Mesenchymal stem cell (in vitro differentiated cells and primary cell): ENCODE data around the gene ARHGEF7.
A peak's percentile ranks its signal among the peaks of the same experiment; 100 is the strongest.

Source experiments
- DNase-seq: peaks from one replicate; pipeline ENCODE4 v3.0.0-alpha.2; 2013
- H2AFZ ChIP-seq: one replicate; pipeline ENCODE4 v1.6.1; 2013; ENCODE audit warnings: low read depth, mild to moderate bottlenecking, control low read depth, inconsistent platforms, low read length, moderate library complexity
- H2AK5ac ChIP-seq: 2 replicates; pipeline ENCODE4 v1.6.1; 2013; ENCODE audit warnings: low read length, moderate library complexity, mild to moderate bottlenecking, inconsistent platforms; ENCODE audit not compliant: severe bottlenecking
- H2BK120ac ChIP-seq: one replicate; pipeline ENCODE4 v1.6.1; 2013; ENCODE audit warnings: low read depth, mild to moderate bottlenecking, inconsistent platforms, low read length, moderate library complexity
- H2BK12ac ChIP-seq, 2 experiments: one replicate each; pipeline ENCODE4 v1.6.1; 2013; ENCODE audit warnings: inconsistent platforms in 2 of 2, low read length in 2 of 2, mild to moderate bottlenecking in 2 of 2, moderate library complexity in 2 of 2, control low read depth in 1 of 2
- H2BK15ac ChIP-seq: one replicate; pipeline ENCODE4 v1.6.1; 2013; ENCODE audit warnings: mild to moderate bottlenecking, low read depth, inconsistent platforms; ENCODE audit not compliant: poor library complexity, severe bottlenecking
- H2BK5ac ChIP-seq: 2 replicates; pipeline ENCODE4 v1.6.1; 2013; ENCODE audit warnings: low read depth, mild to moderate bottlenecking, low read length, control low read depth, inconsistent platforms; ENCODE audit not compliant: poor library complexity, severe bottlenecking
- H3K14ac ChIP-seq, 2 experiments: one replicate each; pipeline ENCODE4 v1.6.1; 2013; ENCODE audit warnings: inconsistent platforms in 2 of 2, low read length in 2 of 2, control low read depth in 1 of 2, mild to moderate bottlenecking in 1 of 2, moderate library complexity in 1 of 2
- H3K18ac ChIP-seq, 2 experiments: one replicate each; pipeline ENCODE4 v1.6.1; 2013; ENCODE audit warnings: inconsistent platforms in 2 of 2, low read length in 2 of 2, control low read depth in 1 of 2, low read depth in 1 of 2, mild to moderate bottlenecking in 1 of 2
- H3K23ac ChIP-seq, 2 experiments: one replicate each; pipeline ENCODE4 v1.6.1; 2013; ENCODE audit warnings: inconsistent platforms in 2 of 2, low read length in 2 of 2, mild to moderate bottlenecking in 2 of 2, moderate library complexity in 2 of 2, control low read depth in 1 of 2
- H3K27ac ChIP-seq: 2 replicates; pipeline ENCODE4 v1.5.1; 2013; ENCODE audit warnings: mild to moderate bottlenecking, moderate library complexity, low read length, control low read depth, inconsistent platforms; ENCODE audit not compliant: poor library complexity, severe bottlenecking
- H3K27me3 ChIP-seq, 2 experiments: 2 replicates each; pipeline versions ENCODE4 v1.6.1 to v1.7.0; 2013; ENCODE audit warnings: low read length in 2 of 2, mild to moderate bottlenecking in 2 of 2, moderate library complexity in 2 of 2, control low read depth in 1 of 2, inconsistent platforms in 1 of 2; ENCODE audit not compliant: control insufficient read depth in 1 of 2, insufficient read depth in 1 of 2
- H3K36me3 ChIP-seq, 2 experiments: 2 replicates each; pipeline versions ENCODE4 v1.6.1 to v1.7.0; 2013; ENCODE audit warnings: low read length in 2 of 2, control low read depth in 1 of 2, inconsistent platforms in 1 of 2, low read depth in 1 of 2, mild to moderate bottlenecking in 1 of 2; ENCODE audit not compliant: insufficient read depth in 2 of 2, control insufficient read depth in 1 of 2
- H3K4ac ChIP-seq, 2 experiments: one replicate each; pipeline ENCODE4 v1.6.1; 2013; ENCODE audit warnings: inconsistent platforms in 2 of 2, low read length in 2 of 2, mild to moderate bottlenecking in 2 of 2, moderate library complexity in 2 of 2, control low read depth in 1 of 2, low read depth in 1 of 2
- H3K4me1 ChIP-seq: 2 replicates; pipeline ENCODE4 v1.6.1; 2013; ENCODE audit warnings: low read depth, low read length, control low read depth; ENCODE audit not compliant: control insufficient read depth, insufficient read depth
- H3K4me2 ChIP-seq: 2 replicates; pipeline ENCODE4 v1.6.1; 2013; ENCODE audit warnings: low read length, mild to moderate bottlenecking, inconsistent platforms; ENCODE audit not compliant: poor library complexity, severe bottlenecking
- H3K4me3 ChIP-seq, 2 experiments: 2 replicates each; pipeline versions ENCODE4 v1.5.1 to v1.7.0; 2013; ENCODE audit warnings: low read length in 2 of 2, mild to moderate bottlenecking in 2 of 2, control low read depth in 1 of 2, low read depth in 1 of 2; ENCODE audit not compliant: insufficient read depth in 1 of 2
- H3K79me1 ChIP-seq: replicated peaks from 2 replicates; pipeline ENCODE4 v1.6.1; 2013; ENCODE audit warnings: mild to moderate bottlenecking, control low read depth, low read length, inconsistent platforms; ENCODE audit not compliant: poor library complexity, severe bottlenecking
- H3K9ac ChIP-seq: 2 replicates; pipeline ENCODE4 v1.7.0; 2013; ENCODE audit warnings: mild to moderate bottlenecking, low read length, moderate library complexity
- H3K9me3 ChIP-seq: 2 replicates; pipeline ENCODE4 v1.7.0; 2013; ENCODE audit warnings: mild to moderate bottlenecking, low read length; ENCODE audit not compliant: control insufficient read depth
- H4K8ac ChIP-seq: one replicate; pipeline ENCODE4 v1.6.1; 2013; ENCODE audit warnings: inconsistent platforms, mild to moderate bottlenecking, low read length, moderate library complexity
- H4K91ac ChIP-seq: one replicate; pipeline ENCODE4 v1.6.1; 2013; ENCODE audit warnings: mild to moderate bottlenecking, low read length, inconsistent platforms
- WGBS: methylation state at CpG from one replicate; pipeline ENCODE4 v1.1.7; 2013; ENCODE audit warnings: mixed read lengths; 5-methylcytosine and 5-hydroxymethylcytosine counted together

Gene ARHGEF7

DNA sequence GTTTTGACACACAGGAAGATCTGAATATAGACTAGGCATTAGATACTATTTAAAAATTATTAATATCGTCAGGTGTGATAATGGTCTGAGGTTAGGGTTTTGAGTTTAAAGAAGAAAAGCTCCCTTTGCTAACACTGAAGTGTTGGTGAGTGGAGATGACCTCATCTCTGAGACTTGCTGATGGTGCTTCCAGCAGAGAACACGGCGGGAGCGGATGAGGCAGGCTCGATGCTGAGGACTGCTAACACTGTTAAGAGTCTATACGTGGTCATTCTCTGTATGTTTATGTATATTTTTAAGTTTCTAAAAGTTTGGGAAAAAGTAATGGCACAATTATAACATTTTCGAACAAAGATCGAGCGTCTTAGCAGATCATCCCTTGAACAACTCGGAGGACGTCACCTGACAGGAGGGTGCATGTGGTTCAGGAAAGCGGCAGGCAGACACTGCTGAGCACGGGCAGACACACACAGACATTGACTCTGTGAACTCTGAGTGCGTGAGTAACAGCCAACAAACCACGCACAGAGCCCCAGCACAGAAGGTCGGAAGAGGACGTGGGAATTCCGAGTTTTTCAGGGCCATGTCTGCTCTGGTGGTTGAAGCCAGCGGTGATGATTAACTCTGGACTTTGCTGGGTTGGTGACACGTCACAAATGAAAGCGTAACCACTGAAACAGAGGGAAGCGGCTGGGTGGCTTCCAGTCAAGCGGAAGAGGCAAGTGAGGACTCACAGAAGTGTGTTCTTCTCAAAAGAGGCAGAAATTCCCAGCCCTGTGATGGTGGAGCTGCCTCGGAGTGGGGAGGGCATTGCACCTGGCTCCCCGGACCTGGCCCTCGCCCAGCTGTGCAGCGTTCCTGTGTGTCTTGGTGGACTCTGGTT is 113.4 kb downstream of the ARHGEF7 start:
- H2AFZ ChIP-seq, result no peak overlapping the region
- no peak overlapping the region for H3K9ac ChIP-seq
- no peak overlapping the region for H3K4ac ChIP-seq
- H3K36me3 ChIP-seq, result peaks cover 0 to 31% of the 10 kb centered on the region in 2 experiments
- H3K4me2 ChIP-seq, result peak overlapping the region; percentile 61
- peak overlapping the region; percentile 97 for H3K27ac ChIP-seq
- 89% methylated on average over 27 of the region's 27 CpGs for WGBS
- H3K4me3 ChIP-seq, result peak overlapping the region in 1 of 2 experiments; percentile 28
- peaks cover 15% of the 10 kb centered on the region for H3K79me1 ChIP-seq
- H3K9me3 ChIP-seq, result no peaks in the 10 kb centered on the region
- H3K18ac ChIP-seq, result no peak overlapping the region
- no peak overlapping the region for H3K14ac ChIP-seq
- no peaks in the 10 kb centered on the region for H3K27me3 ChIP-seq
- no peak overlapping the region for H2BK15ac ChIP-seq
- H4K8ac ChIP-seq, result peak overlapping the region; percentile 7
- H3K23ac ChIP-seq, result no peak overlapping the region
- H2BK5ac ChIP-seq, result peak overlapping the region; percentile 47
- peak; percentile 74 for DNase-seq
- H2BK12ac ChIP-seq, result no peak overlapping the region
- no peak overlapping the region for H2AK5ac ChIP-seq
- H4K91ac ChIP-seq, result no peak overlapping the region
- no peak overlapping the region for H2BK120ac ChIP-seq
- H3K4me1 ChIP-seq, result peaks cover 16% of the 10 kb centered on the region

DNA sequence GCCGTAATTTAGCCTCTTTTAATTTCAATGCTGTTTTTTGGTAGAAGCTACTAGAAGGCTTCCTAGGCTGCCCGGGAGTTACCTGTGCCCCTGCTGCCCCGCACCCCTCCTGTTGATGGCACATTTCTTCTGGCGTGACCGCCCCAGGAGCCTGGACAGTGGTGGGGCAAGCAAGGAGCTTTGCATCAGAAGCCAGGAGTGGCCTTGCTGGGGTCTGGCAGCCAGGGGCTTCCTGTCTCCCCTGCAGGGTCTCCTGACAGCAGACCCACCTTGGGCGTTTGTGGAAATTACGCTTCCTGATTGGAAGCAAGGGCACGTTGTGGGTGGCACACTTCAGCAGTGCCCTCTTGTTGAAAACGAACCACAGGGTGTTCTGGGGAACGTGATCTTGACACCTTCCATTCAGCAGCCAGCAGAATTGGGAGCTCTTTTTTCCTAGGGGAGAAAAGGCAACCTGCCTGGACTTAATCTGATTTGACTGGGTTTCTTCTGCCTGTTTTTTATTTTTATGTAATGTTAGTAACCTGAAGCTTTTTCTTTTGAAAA is 115.3 kb downstream of the ARHGEF7 start:
- Histone ChIP-seq H2BK12ac (no peak overlapping the region), H3K36me3 (peaks cover 4 to 46% of the 10 kb centered on the region in 2 experiments), H3K9ac (no peak overlapping the region), H3K27me3 (no peaks in the 10 kb centered on the region), H3K4me1 (peaks cover 16% of the 10 kb centered on the region), H3K79me1 (peaks cover 22% of the 10 kb centered on the region), H3K14ac (no peak overlapping the region), H3K4ac (no peak overlapping the region), H3K23ac (no peak overlapping the region), H3K4me2 (no peak overlapping the region), H2BK5ac (no peak overlapping the region), H3K18ac (no peak overlapping the region), H2AK5ac (no peak overlapping the region), H4K91ac (no peak overlapping the region), H3K9me3 (no peaks in the 10 kb centered on the region), H2BK120ac (no peak overlapping the region), H4K8ac (no peak overlapping the region), H2BK15ac (no peak overlapping the region), H2AFZ (no peak overlapping the region), H3K27ac (no peak overlapping the region), H3K4me3 (no peak overlapping the region)
- no peak for DNase-seq
- 93% methylated on average over 10 of the region's 10 CpGs for WGBS

- DNase-seq, result no peak
- Histone ChIP-seq H2BK120ac (no peak overlapping the region), H3K18ac (no peak overlapping the region), H3K4me2 (no peak overlapping the region), H2AK5ac (no peak overlapping the region), H3K36me3 (peaks cover 4 to 44% of the 10 kb centered on the region in 2 experiments), H2BK15ac (no peak overlapping the region), H3K79me1 (peaks cover 25% of the 10 kb centered on the region), H3K14ac (no peak overlapping the region), H4K8ac (no peak overlapping the region), H3K4ac (no peak overlapping the region), H2BK5ac (no peak overlapping the region), H3K23ac (no peak overlapping the region), H3K4me1 (peaks cover 15% of the 10 kb centered on the region), H2AFZ (no peak overlapping the region), H4K91ac (no peak overlapping the region), H3K27ac (no peak overlapping the region), H3K27me3 (no peaks in the 10 kb centered on the region), H3K9me3 (no peaks in the 10 kb centered on the region), H2BK12ac (no peak overlapping the region), H3K9ac (no peak overlapping the region), H3K4me3 (no peak overlapping the region)
- 97% methylated on average over 7 of the region's 7 CpGs for WGBS
Measured at GRCh38 chr13:111232191-111232590, 117.1 kb downstream of the ARHGEF7 start.

DNA sequence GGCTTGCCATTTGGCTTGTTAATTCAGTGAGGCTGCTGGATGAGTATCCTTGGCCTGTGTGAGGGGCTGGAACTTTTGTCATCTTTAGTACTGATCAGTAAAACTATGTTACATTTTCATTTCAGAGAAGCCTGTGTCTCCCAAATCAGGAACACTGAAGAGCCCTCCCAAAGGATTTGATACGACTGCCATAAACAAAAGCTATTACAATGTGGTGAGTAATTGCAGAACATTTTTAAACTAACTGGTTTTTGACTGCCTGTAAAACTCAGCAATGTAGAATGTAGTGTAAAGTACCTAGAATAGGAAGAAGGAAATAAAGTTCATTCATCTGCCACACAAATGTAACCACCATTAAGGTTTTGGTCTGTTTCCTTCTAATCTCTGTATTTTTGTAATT is 118.0 kb downstream of the ARHGEF7 start:
- Histone ChIP-seq H3K23ac (no peak overlapping the region), H3K27ac (no peak overlapping the region), H3K4ac (no peak overlapping the region), H3K4me1 (peaks cover 11% of the 10 kb centered on the region), H2BK5ac (no peak overlapping the region), H3K4me3 (no peak overlapping the region), H2BK12ac (no peak overlapping the region), H3K14ac (no peak overlapping the region), H2BK120ac (no peak overlapping the region), H2AFZ (no peak overlapping the region), H3K27me3 (no peaks in the 10 kb centered on the region), H3K9me3 (no peaks in the 10 kb centered on the region), H3K36me3 (peaks cover 4 to 40% of the 10 kb centered on the region in 2 experiments), H3K79me1 (peaks cover 28% of the 10 kb centered on the region), H3K18ac (no peak overlapping the region), H2BK15ac (no peak overlapping the region), H3K9ac (no peak overlapping the region), H3K4me2 (no peak overlapping the region), H4K8ac (no peak overlapping the region), H4K91ac (no peak overlapping the region), H2AK5ac (no peak overlapping the region)
- no peak for DNase-seq
- WGBS, result no CpG with 5 or more reads among the region's 1 CpG
